Mesenteric fat pad (tissue), 1 donor: Measurements from ENCODE around the gene WHRN. TPM values are rescaled to one million over a fixed set of nuclear protein-coding genes. Genes with fewer than 3 reads are reported as not detected.

ENCODE experiments used
- DNase-seq: peaks from one replicate; pipeline ENCODE4 v3.0.0-alpha.2; 2020; ENCODE audit warnings: low spot score
- total RNA-seq: library from RNA; stranded (reverse); fragmentation: NEBNext Ultra II Directional; extraction: Animal tissue kit (Norgen Biotek cat#: 25700); gene quantifications from one replicate; pipeline ENCODE4 v1.2.1, GENCODE V29; 2021
- donor health status: DM: yes; HTN: yes; CAD: no.

WHRN gene
- total RNA-seq, 1 donor from 2014 or later: 5.5 TPM

GRCh38 chr9:114493521-114494184 is 11.6 kb downstream of the WHRN start:
- DNase-seq: no peak

- no peak for DNase-seq
Observed at GRCh38 chr9:114492991-114493390, 12.3 kb downstream of the WHRN start.

- no peak for DNase-seq
Observed at GRCh38 chr9:114491430-114492003, 13.8 kb downstream of the WHRN start.

- no peak for DNase-seq
Observed at GRCh38 chr9:114489928-114490327, 15.3 kb downstream of the WHRN start.

- DNase-seq: peak; percentile 39
Observed at GRCh38 chr9:114488398-114489129, 16.7 kb downstream of the WHRN start.

GRCh38 chr9:114487607-114488300 is 17.5 kb downstream of the WHRN start:
- DNase-seq: peak; percentile 83

GRCh38 chr9:114486205-114486963 is 18.9 kb downstream of the WHRN start:
- no peak for DNase-seq

GRCh38 chr9:114484854-114485443 is 20.3 kb downstream of the WHRN start:
- DNase-seq: no peak

- DNase-seq: no peak
Observed at GRCh38 chr9:114484215-114484853, 20.9 kb downstream of the WHRN start.

GRCh38 chr9:114483499-114483898 is 21.8 kb downstream of the WHRN start:
- DNase-seq: no peak

GRCh38 chr9:114482593-114482992 is 22.7 kb downstream of the WHRN start:
- no peak for DNase-seq

GRCh38 chr9:114481789-114482188 is 23.5 kb downstream of the WHRN start:
- no peak for DNase-seq

- no peak for DNase-seq
Observed at GRCh38 chr9:114480746-114481435, 24.4 kb downstream of the WHRN start.

- no peak for DNase-seq
Observed at GRCh38 chr9:114478871-114479270, 26.4 kb downstream of the WHRN start.

- DNase-seq: no peak
Observed at GRCh38 chr9:114478459-114478858, 26.8 kb downstream of the WHRN start.

GRCh38 chr9:114477642-114478041 is 27.6 kb downstream of the WHRN start:
- no peak for DNase-seq

GRCh38 chr9:114476891-114477469 is 28.3 kb downstream of the WHRN start:
- no peak for DNase-seq

GRCh38 chr9:114475412-114476135 is 29.7 kb downstream of the WHRN start:
- DNase-seq: no peak

GRCh38 chr9:114474425-114474824 is 30.8 kb downstream of the WHRN start:
- DNase-seq: no peak
